IMR-90 (cell line): ENCODE results near the gene CABP4. TPM values are rescaled to one million over a fixed set of nuclear protein-coding genes. Genes with fewer than 3 reads are reported as not detected.

ENCODE experiments used
- ATAC-seq: fragments of 200-7000 bp; cut with Tn5 transposase; 2 replicates; pipeline ENCODE4 v1.9.1; 2020; ENCODE audit warnings: low read depth, mild to moderate bottlenecking, moderate library complexity
- BruUV-seq: library from RNA; stranded (reverse); fragments of 400-500 nt; replicated peaks from 2 replicates; lab custom pipeline; 2021; lab: Mats Ljungman, UMichigan
- CTCF ChIA-PET: fragments of 300-600 bp; formaldehyde crosslinking; extraction: SDS; loops from one replicate; lab custom pipeline; 2021; ENCODE audit warnings: antibody characterized with exemption; lab: Yijun Ruan, JAX
- POLR2A ChIA-PET: fragments of 300-600 bp; sonication (Branson Sonifier 250); formaldehyde crosslinking; loops from one replicate; lab custom pipeline; 2022; ENCODE audit warnings: antibody characterized with exemption; ENCODE audit not compliant: unreplicated experiment; lab: Charles Lee
- DNase-seq: peaks from one replicate; pipeline ENCODE4 v3.0.0; 2013
- H2AFZ ChIP-seq: replicated peaks from 2 replicates; pipeline ENCODE3; 2013; ENCODE audit warnings: low read length, mild to moderate bottlenecking; ENCODE audit not compliant: poor library complexity
- H2AK5ac ChIP-seq: 2 replicates; pipeline ENCODE4 v1.6.1; 2013; ENCODE audit warnings: low read depth, low read length, inconsistent platforms
- H2AK9ac ChIP-seq: replicated peaks from 2 replicates; pipeline ENCODE3; 2013; ENCODE audit warnings: mild to moderate bottlenecking, low read depth, low read length, moderate library complexity; ENCODE audit not compliant: poor library complexity
- H2BK120ac ChIP-seq: 2 replicates; pipeline ENCODE4 v1.6.1; 2013; ENCODE audit warnings: low read depth, low read length, inconsistent platforms
- H2BK15ac ChIP-seq: 3 replicates; pipeline ENCODE4 v1.6.1; 2013; ENCODE audit warnings: low read depth, low read length, inconsistent platforms
- H2BK20ac ChIP-seq: 2 replicates; pipeline ENCODE4 v1.6.1; 2013; ENCODE audit warnings: low read depth, mild to moderate bottlenecking, inconsistent platforms, low read length, moderate library complexity
- H2BK5ac ChIP-seq: 2 replicates; pipeline ENCODE4 v1.6.1; 2013; ENCODE audit warnings: mild to moderate bottlenecking, low read depth, low read length, inconsistent platforms; ENCODE audit not compliant: poor library complexity, severe bottlenecking
- H3K14ac ChIP-seq: replicated peaks from 2 replicates; pipeline ENCODE4 v1.6.1; 2013; ENCODE audit warnings: low read depth, low read length, inconsistent platforms
- H3K18ac ChIP-seq: 2 replicates; pipeline ENCODE4 v1.6.1; 2013; ENCODE audit warnings: low read depth, low read length, control low read depth
- H3K23ac ChIP-seq: 2 replicates; pipeline ENCODE4 v1.6.1; 2013; ENCODE audit warnings: low read depth, low read length, inconsistent platforms
- H3K27ac ChIP-seq: 2 replicates; pipeline ENCODE4 v1.5.1; 2013; ENCODE audit warnings: mild to moderate bottlenecking, control low read depth, low read length; ENCODE audit not compliant: insufficient read depth
- H3K27me3 ChIP-seq: 2 replicates; pipeline ENCODE4 v1.6.1; 2013; ENCODE audit warnings: low read length; ENCODE audit not compliant: control insufficient read depth, insufficient read depth
- H3K36me3 ChIP-seq: 2 replicates; pipeline ENCODE4 v1.6.1; 2013; ENCODE audit warnings: low read length, mixed read lengths; ENCODE audit not compliant: control insufficient read depth, insufficient read depth
- H3K4ac ChIP-seq: 2 replicates; pipeline ENCODE4 v1.6.1; 2013; ENCODE audit warnings: low read depth, low read length, inconsistent platforms
- H3K4me1 ChIP-seq: 2 replicates; pipeline ENCODE4 v1.6.1; 2013; ENCODE audit warnings: low read length, mixed read lengths; ENCODE audit not compliant: control insufficient read depth, insufficient read depth
- H3K4me2 ChIP-seq: 2 replicates; pipeline ENCODE4 v1.6.1; 2013; ENCODE audit warnings: low read depth, mild to moderate bottlenecking, control low read depth, low read length, moderate library complexity
- H3K4me3 ChIP-seq: 2 replicates; pipeline ENCODE4 v1.5.1; 2013; ENCODE audit warnings: low read depth, mild to moderate bottlenecking, control low read depth, low read length, moderate library complexity; ENCODE audit not compliant: insufficient read depth
- H3K56ac ChIP-seq: 2 replicates; pipeline ENCODE4 v1.6.1; 2013; ENCODE audit warnings: low read length, inconsistent platforms; ENCODE audit not compliant: insufficient read depth; ENCODE audit errors: extremely low read depth
- H3K79me1 ChIP-seq, 2 experiments: 2 replicates each; pipeline ENCODE4 v1.6.1; 2013; ENCODE audit warnings: low read length in 2 of 2, inconsistent platforms in 1 of 2, low read depth in 1 of 2
- H3K9ac ChIP-seq: 2 replicates; pipeline ENCODE4 v1.6.1; 2013; ENCODE audit warnings: low read depth, low read length, control low read depth
- H3K9me1 ChIP-seq: 2 replicates; pipeline ENCODE4 v1.6.1; 2013; ENCODE audit warnings: low read length, inconsistent platforms; ENCODE audit not compliant: insufficient read depth
- H3K9me3 ChIP-seq: 2 replicates; pipeline ENCODE4 v1.6.1; 2013; ENCODE audit warnings: low read length; ENCODE audit not compliant: control insufficient read depth, insufficient read depth
- H4K20me1 ChIP-seq: 2 replicates; pipeline ENCODE4 v1.6.1; 2013; ENCODE audit warnings: low read length, inconsistent platforms; ENCODE audit not compliant: insufficient read depth
- H4K5ac ChIP-seq: 2 replicates; pipeline ENCODE4 v1.6.1; 2013; ENCODE audit warnings: mild to moderate bottlenecking, low read depth, low read length, control low read depth
- H4K8ac ChIP-seq, 2 experiments: 2 replicates each; pipeline ENCODE4 v1.6.1; 2013; ENCODE audit warnings: low read depth in 2 of 2, low read length in 2 of 2, control low read depth in 1 of 2, inconsistent platforms in 1 of 2
- H4K91ac ChIP-seq: 2 replicates; pipeline ENCODE4 v1.6.1; 2013; ENCODE audit warnings: low read depth, low read length, inconsistent platforms; ENCODE audit not compliant: insufficient read depth
- BHLHE40 ChIP-seq: fragments of 150-350 bp; IDR thresholded peaks from 2 replicates; pipeline ENCODE4 v1.6.1; 2016; ENCODE audit warnings: mild to moderate bottlenecking, low read depth, low read length
- MAZ ChIP-seq: IDR thresholded peaks from 2 replicates; pipeline ENCODE4 v1.6.1; 2012; ENCODE audit warnings: low read depth, mild to moderate bottlenecking, low read length, improper control_type of control experiment, moderate library complexity, borderline replicate concordance
- MXI1 ChIP-seq: IDR thresholded peaks from 2 replicates; pipeline ENCODE4 v1.6.1; 2012; ENCODE audit warnings: low read depth, mild to moderate bottlenecking, low read length, moderate library complexity, borderline replicate concordance
- RAD21 ChIP-seq: IDR thresholded peaks from 2 replicates; pipeline ENCODE4 v1.6.1; 2012; ENCODE audit warnings: low read length, improper control_type of control experiment
- RFX5 ChIP-seq: IDR thresholded peaks from 2 replicates; pipeline ENCODE4 v1.8.0; 2012; ENCODE audit warnings: low read depth, mild to moderate bottlenecking, low read length, moderate library complexity
- WGBS, 2 experiments: methylation state at CpG; one replicate each; pipeline versions ENCODE4 v1.1.5 to v1.1.7; 2013; ENCODE audit warnings: missing lambda C conversion rate in 2 of 2; ENCODE audit not compliant: insufficient read length in 1 of 2; ENCODE audit errors: extremely low coverage in 2 of 2; 5-methylcytosine and 5-hydroxymethylcytosine counted together
- dilution Hi-C: fragments of 300-500 bp; cut with HindIII; formaldehyde crosslinking; loops from one replicate; pipeline ENCODE4 v1.14.3; 2018; ENCODE audit warnings: low sequenced_read_pairs; ENCODE audit not compliant: unreplicated experiment
- in situ Hi-C: fragments of 300-500 bp; cut with MboI; formaldehyde crosslinking; loops from 3 replicates; pipeline ENCODE4 v1.14.3; 2019; ENCODE audit warnings: low sequenced_read_pairs, inconsistent platforms, mixed read lengths
- intact Hi-C: fragments of 100-400 bp; cut with micrococcal nuclease; formaldehyde crosslinking; loops from 2 replicates; pipeline ENCODE4 v1.10.0; 2022
- polyA plus RNA-seq, 3 experiments: library from polyadenylated mRNA; depleted of rRNA; stranded (reverse); fragments of >200 nt; gene quantifications; 2 replicates each; pipeline ENCODE4 v1.2.3, GENCODE V29; 2012; ENCODE audit warnings: low replicate concordance in 1 of 3
- total RNA-seq: library from RNA; depleted of rRNA; stranded (reverse); fragments of >200 nt; gene quantifications from 2 replicates; pipeline ENCODE4 v1.2.3, GENCODE V29; 2012
- TF ChIP-seq, protein P1 (sequence below): fragments of 150-350 bp; IDR thresholded peaks from 2 replicates; pipeline ENCODE4 v1.6.1; 2017; ENCODE audit warnings: mild to moderate bottlenecking, antibody characterized with exemption, low read length, low read depth

The CABP4 gene
- total and polyA plus RNA-seq, 2 of the 4 experiments (the other 2 are of a cell fraction): not detected

DNA sequence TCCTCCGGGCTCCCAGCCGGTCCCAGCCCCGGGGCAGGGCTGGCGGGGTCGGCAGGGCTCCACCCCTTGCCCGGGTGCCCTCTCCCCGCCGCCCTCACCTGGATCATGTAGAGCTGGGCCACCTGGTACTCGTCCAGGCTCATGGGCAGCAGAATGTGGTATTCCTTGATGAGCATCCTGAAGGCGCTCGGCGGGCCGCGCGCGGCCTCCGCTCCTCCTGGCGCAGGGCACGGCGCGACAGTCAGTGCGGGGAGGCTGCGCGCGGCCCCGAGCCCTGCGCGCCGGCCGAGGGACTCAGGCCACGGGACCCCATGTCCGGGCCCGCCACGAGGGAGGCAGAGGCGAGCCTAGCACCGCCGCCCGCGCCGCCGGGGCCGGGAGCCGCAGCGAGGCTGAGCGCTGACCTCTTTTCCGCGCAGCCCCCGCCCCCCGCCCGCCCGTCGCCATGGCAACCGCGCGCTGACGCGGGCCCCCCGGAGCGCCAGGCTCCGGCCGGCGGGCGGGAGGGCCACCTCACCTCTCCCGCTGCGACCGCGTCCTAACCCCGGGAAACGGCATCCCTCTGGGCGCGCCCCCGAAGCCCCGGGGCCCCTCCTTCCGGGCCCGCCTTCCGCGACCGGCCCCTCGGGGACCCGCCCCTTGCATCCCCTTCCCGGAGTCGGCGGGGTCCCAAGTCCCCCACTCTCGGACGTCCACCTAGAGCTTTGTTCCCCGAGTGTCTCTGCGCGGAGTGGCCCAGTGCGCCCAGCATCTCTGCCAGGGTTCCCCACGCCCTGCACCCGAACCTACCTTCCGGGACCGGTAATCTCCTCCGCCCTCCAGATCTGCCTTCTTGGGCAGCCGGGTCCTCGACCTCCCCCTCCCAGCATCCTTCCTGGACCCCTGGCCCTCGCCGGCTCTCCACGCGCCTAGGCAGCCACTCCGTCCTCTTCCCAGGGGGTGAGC lies 49.1 kb downstream of the CABP4 start:
- Histone ChIP-seq H4K8ac (peak overlapping the region in 1 of 2 experiments; percentile 20; a peak in 1 of 4 replicates), H2BK120ac (no peak overlapping the region), H3K4me1 (peaks cover 14% of the 10 kb centered on the region), H4K5ac (no peak overlapping the region; the same call in 1 of the 2 replicates), H4K20me1 (no peaks in the 10 kb centered on the region), H2AFZ (peak overlapping the region; percentile 90), H3K9me3 (no peaks in the 10 kb centered on the region), H3K27ac (peak overlapping the region; percentile 56), H2BK15ac (no peak overlapping the region), H3K27me3 (no peaks in the 10 kb centered on the region), H4K91ac (peak overlapping the region; percentile 12; the same call in 1 of the 2 replicates), H2AK5ac (peak overlapping the region; percentile 56; the same call in 1 of the 2 replicates), H3K56ac (no peak overlapping the region), H2BK5ac (peak overlapping the region; percentile 6), H3K23ac (0 out of 2 replicates have a peak overlapping the region, but pooled peaks have one; percentile 65), H3K9ac (peak overlapping the region; percentile 63), H3K79me1 (peaks cover 4 to 42% of the 10 kb centered on the region in 2 experiments; a peak in 3 of 4 replicates), H3K4ac (peak overlapping the region; percentile 32), H2BK20ac (no peak overlapping the region), H2AK9ac (peak overlapping the region; percentile 77), H3K18ac (no peak overlapping the region), H3K36me3 (peaks cover 7% of the 10 kb centered on the region), H3K4me3 (peak overlapping the region; percentile 76), H3K14ac (no peak overlapping the region), H3K4me2 (peak overlapping the region; percentile 94), H3K9me1 (peaks cover 4% of the 10 kb centered on the region)
- ChIA-PET CTCF (no interaction called here), POLR2A (no interaction called here)
- DNase-seq: no peak
- TF ChIP-seq MXI1 (peak; percentile 18; the same call in 1 of the 2 replicates), RAD21 (no peak), MAZ (peak; percentile 43; the same call in 1 of the 2 replicates), RFX5 (no peak), BHLHE40 (no peak)
- TF ChIP-seq, protein P1, sequence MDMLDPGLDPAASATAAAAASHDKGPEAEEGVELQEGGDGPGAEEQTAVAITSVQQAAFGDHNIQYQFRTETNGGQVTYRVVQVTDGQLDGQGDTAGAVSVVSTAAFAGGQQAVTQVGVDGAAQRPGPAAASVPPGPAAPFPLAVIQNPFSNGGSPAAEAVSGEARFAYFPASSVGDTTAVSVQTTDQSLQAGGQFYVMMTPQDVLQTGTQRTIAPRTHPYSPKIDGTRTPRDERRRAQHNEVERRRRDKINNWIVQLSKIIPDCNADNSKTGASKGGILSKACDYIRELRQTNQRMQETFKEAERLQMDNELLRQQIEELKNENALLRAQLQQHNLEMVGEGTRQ: no peak; the same call in 1 of the 2 replicates
- 1% methylated on average over 48 of the region's 101 CpGs; no CpG with 5 or more reads in 1 of the 2 experiments for WGBS, 2 experiments
- ATAC-seq: no peak
- intact Hi-C loops: no loop called here
- dilution Hi-C loops: no loop called here
- no TSS peak for BruUV-seq
- in situ Hi-C loops: no loop called here
